ENCODE results near the gene LIPK. TPM values are rescaled to one million over a fixed set of nuclear protein-coding genes. Genes with fewer than 3 reads are reported as not detected.
"Not testable (repeated sequence)": the region's sequence is repeated elsewhere in the genome, so short reads cannot be mapped to it uniquely, and the experiment has no call there.

The LIPK gene
- total RNA-seq, 1 donor from 2014 or later: not detected

GRCh38 chr10:88682491-88682890 is 23.6 kb upstream of the LIPK start:
- no peak overlapping the region for H3K4me3 Mint-ChIP-seq (ENCODE audit: low read depth)
- H3K27me3 Mint-ChIP-seq (ENCODE audit: low read depth): peaks cover 35% of the 10 kb centered on the region
- intact Hi-C loops (cut with micrococcal nuclease): no loop called here
- no peak overlapping the region for H3K27ac Mint-ChIP-seq
- DNase-seq (ENCODE audit: low spot score): no peak
- no peaks in the 10 kb centered on the region for H3K9me3 Mint-ChIP-seq
- H3K4me1 Mint-ChIP-seq (ENCODE audit: low read depth): no peaks in the 10 kb centered on the region
- H3K36me3 Mint-ChIP-seq (ENCODE audit: low read depth): no peaks in the 10 kb centered on the region

GRCh38 chr10:88687853-88688467 is 18.1 kb upstream of the LIPK start:
- no peak for DNase-seq (ENCODE audit: low spot score)
- Mint-ChIP-seq H3K9me3 (no peaks in the 10 kb centered on the region), H3K27ac (no peak overlapping the region), H3K4me3 (ENCODE audit: low read depth) (no peak overlapping the region), H3K36me3 (ENCODE audit: low read depth) (no peaks in the 10 kb centered on the region), H3K27me3 (ENCODE audit: low read depth) (peaks cover 29% of the 10 kb centered on the region), H3K4me1 (ENCODE audit: low read depth) (no peaks in the 10 kb centered on the region)
- intact Hi-C loops (cut with micrococcal nuclease): loop anchor here (1.0 to 5.0 kb wide), 2 partner anchors 122 to 244 kb away; no protein-coding TSS in a partner anchor

- Mint-ChIP-seq H3K9me3 (no peaks in the 10 kb centered on the region), H3K27ac (no peak overlapping the region), H3K27me3 (ENCODE audit: low read depth) (peaks cover 36% of the 10 kb centered on the region), H3K36me3 (ENCODE audit: low read depth) (no peaks in the 10 kb centered on the region), H3K4me3 (ENCODE audit: low read depth) (no peak overlapping the region), H3K4me1 (ENCODE audit: low read depth) (no peaks in the 10 kb centered on the region)
- intact Hi-C loops (cut with micrococcal nuclease): loop anchor here (5.0 kb wide), 1 partner anchor 243 kb away; no protein-coding TSS in a partner anchor
- no peak for DNase-seq (ENCODE audit: low spot score)
Observed at GRCh38 chr10:88689366-88689765, 16.7 kb upstream of the LIPK start.

DNA sequence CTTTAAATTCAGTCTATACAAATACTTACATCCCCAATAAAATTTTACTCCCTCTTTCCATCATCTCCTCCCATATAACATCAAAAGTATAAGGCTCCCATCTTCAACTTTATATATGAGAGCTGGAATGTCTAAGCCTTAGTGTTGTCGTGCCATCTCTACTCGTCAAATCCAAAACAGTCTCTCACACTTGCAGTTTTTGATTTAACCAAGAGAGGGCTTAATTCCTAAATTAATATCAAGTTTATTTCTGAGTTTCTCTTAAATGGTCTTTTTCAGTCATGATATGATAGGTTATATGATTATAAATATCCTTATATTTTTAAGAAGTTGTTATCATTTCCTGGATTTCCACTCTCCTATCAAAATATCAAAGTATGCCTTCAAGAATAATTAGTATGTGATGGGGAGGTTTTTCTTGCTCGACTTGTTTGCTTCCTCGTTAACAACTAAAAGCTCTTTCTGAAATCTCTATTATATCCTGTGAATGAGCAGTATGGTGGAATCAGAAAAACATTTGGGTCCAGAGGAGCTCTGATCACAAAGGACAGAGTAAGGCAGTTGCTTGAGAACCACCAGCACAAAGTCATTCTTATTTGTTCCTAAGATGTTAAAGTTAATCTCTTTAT is 12.5 kb upstream of the LIPK start:
- intact Hi-C loops (cut with micrococcal nuclease): no loop called here
- Mint-ChIP-seq H3K9me3 (no peaks in the 10 kb centered on the region), H3K36me3 (ENCODE audit: low read depth) (no peaks in the 10 kb centered on the region)

GRCh38 chr10:88702848-88703597 is 3.0 kb upstream of the LIPK start:
- Mint-ChIP-seq H3K4me1 (ENCODE audit: low read depth) (peaks cover 18% of the 10 kb centered on the region), H3K36me3 (ENCODE audit: low read depth) (no peaks in the 10 kb centered on the region), H3K27me3 (ENCODE audit: low read depth) (peaks cover 32% of the 10 kb centered on the region), H3K27ac (no peak overlapping the region), H3K9me3 (no peaks in the 10 kb centered on the region), H3K4me3 (ENCODE audit: low read depth) (no peak overlapping the region)
- DNase-seq (ENCODE audit: low spot score): no peak
- intact Hi-C loops (cut with micrococcal nuclease): no loop called here

More for the DNA sequence above, 12.5 kb upstream of the LIPK start:
- H3K27me3 Mint-ChIP-seq (ENCODE audit: low read depth): peaks cover 43% of the 10 kb centered on the region
- H3K4me3 Mint-ChIP-seq (ENCODE audit: low read depth): no peak overlapping the region
- H3K4me1 Mint-ChIP-seq (ENCODE audit: low read depth): no peaks in the 10 kb centered on the region
- no peak for DNase-seq (ENCODE audit: low spot score)
- H3K27ac Mint-ChIP-seq: no peak overlapping the region

- peaks cover 28% of the 10 kb centered on the region for H3K27me3 Mint-ChIP-seq (ENCODE audit: low read depth)
- no peak for DNase-seq (ENCODE audit: low spot score)
- no peaks in the 10 kb centered on the region for H3K9me3 Mint-ChIP-seq
- H3K4me1 Mint-ChIP-seq (ENCODE audit: low read depth): peaks cover 18% of the 10 kb centered on the region
- no peak overlapping the region for H3K27ac Mint-ChIP-seq
- no peak overlapping the region for H3K4me3 Mint-ChIP-seq (ENCODE audit: low read depth)
- intact Hi-C loops (cut with micrococcal nuclease): loop anchor here (1.0 to 5.0 kb wide), 2 partner anchors 48 to 85 kb away; no protein-coding TSS in a partner anchor
- no peaks in the 10 kb centered on the region for H3K36me3 Mint-ChIP-seq (ENCODE audit: low read depth)
Observed at GRCh38 chr10:88707429-88708155, 1.5 kb downstream of the LIPK start.

GRCh38 chr10:88709361-88709760 is 3.3 kb downstream of the LIPK start:
- H3K27ac Mint-ChIP-seq; H3K9me3 Mint-ChIP-seq; H3K36me3 Mint-ChIP-seq (ENCODE audit: low read depth); H3K4me3 Mint-ChIP-seq (ENCODE audit: low read depth); DNase-seq (ENCODE audit: low spot score): not testable (repeated sequence)
- Mint-ChIP-seq H3K27me3 (ENCODE audit: low read depth) (peaks cover 31% of the 10 kb centered on the region), H3K4me1 (ENCODE audit: low read depth) (peaks cover 11% of the 10 kb centered on the region)
- intact Hi-C loops (cut with micrococcal nuclease): loop anchor here (5.0 kb wide), 1 partner anchor 83 kb away; no protein-coding TSS in a partner anchor

DNA sequence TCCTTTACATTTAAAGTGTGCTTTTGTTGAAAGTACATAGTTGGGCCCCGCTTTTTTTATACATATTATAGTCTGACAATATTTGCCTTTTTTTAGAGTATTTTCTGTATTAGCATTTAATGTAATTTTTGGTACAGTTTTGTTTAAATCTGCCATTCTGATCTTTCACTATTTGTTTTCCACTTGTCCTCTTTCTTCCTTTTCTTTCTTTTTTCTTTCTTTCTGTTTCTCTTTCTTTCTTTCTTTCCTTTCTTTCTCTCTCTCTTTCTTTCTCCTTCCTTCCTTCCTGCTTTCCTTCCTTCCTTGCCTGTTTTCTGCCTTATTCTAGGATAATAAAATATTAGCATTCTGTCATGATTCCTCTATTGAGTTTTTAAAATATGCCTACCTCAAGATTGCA is 9.5 kb downstream of the LIPK start:
- Mint-ChIP-seq H3K9me3 (no peaks in the 10 kb centered on the region), H3K4me3 (ENCODE audit: low read depth) (no peak overlapping the region), H3K36me3 (ENCODE audit: low read depth) (no peaks in the 10 kb centered on the region), H3K27ac (no peak overlapping the region), H3K27me3 (ENCODE audit: low read depth) (peaks cover 38% of the 10 kb centered on the region), H3K4me1 (ENCODE audit: low read depth) (no peaks in the 10 kb centered on the region)
- intact Hi-C loops (cut with micrococcal nuclease): no loop called here
- DNase-seq (ENCODE audit: low spot score): no peak

DNA sequence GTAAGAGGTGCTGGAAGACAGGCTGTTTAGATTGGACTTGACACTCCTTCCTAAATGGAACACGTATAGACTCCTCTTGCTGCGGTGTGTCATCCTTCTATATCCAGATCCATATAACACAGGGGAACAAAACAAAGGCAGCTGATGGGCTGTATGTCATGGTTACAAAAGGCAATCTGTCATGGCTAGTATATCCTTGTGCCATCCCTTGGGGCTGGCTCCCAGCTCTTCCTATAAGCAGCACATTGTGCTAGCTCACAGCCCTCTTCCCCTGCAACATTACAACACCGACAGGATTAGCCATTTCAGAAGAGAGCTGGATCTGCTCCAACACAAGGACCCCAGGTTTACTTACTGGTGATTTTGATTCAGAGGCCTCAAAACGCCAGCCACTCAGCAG is 15.3 kb downstream of the LIPK start:
- Mint-ChIP-seq H3K27me3 (ENCODE audit: low read depth) (peaks cover 37% of the 10 kb centered on the region), H3K27ac (no peak overlapping the region), H3K36me3 (ENCODE audit: low read depth) (no peaks in the 10 kb centered on the region), H3K9me3 (no peaks in the 10 kb centered on the region), H3K4me3 (ENCODE audit: low read depth) (no peak overlapping the region), H3K4me1 (ENCODE audit: low read depth) (peaks cover 6% of the 10 kb centered on the region)
- DNase-seq (ENCODE audit: low spot score): no peak
- intact Hi-C loops (cut with micrococcal nuclease): no loop called here

- intact Hi-C loops (cut with micrococcal nuclease): loop anchor here (5.0 kb wide), 1 partner anchor 87 kb away; no protein-coding TSS in a partner anchor
- H3K4me1 Mint-ChIP-seq (ENCODE audit: low read depth): peaks cover 6% of the 10 kb centered on the region
- DNase-seq (ENCODE audit: low spot score): no peak
- H3K4me3 Mint-ChIP-seq (ENCODE audit: low read depth): no peak overlapping the region
- no peaks in the 10 kb centered on the region for H3K36me3 Mint-ChIP-seq (ENCODE audit: low read depth)
- H3K27ac Mint-ChIP-seq: no peak overlapping the region
- no peaks in the 10 kb centered on the region for H3K9me3 Mint-ChIP-seq
- H3K27me3 Mint-ChIP-seq (ENCODE audit: low read depth): peaks cover 32% of the 10 kb centered on the region
Observed at GRCh38 chr10:88725798-88726197, 19.7 kb downstream of the LIPK start.

GRCh38 chr10:88728107-88728763 is 22.2 kb downstream of the LIPK start:
- Mint-ChIP-seq H3K4me3 (ENCODE audit: low read depth) (no peak overlapping the region), H3K36me3 (ENCODE audit: low read depth) (no peaks in the 10 kb centered on the region), H3K27me3 (ENCODE audit: low read depth) (peaks cover 29% of the 10 kb centered on the region), H3K27ac (no peak overlapping the region), H3K9me3 (no peaks in the 10 kb centered on the region), H3K4me1 (ENCODE audit: low read depth) (peaks cover 7% of the 10 kb centered on the region)
- peak; percentile 37 for DNase-seq (ENCODE audit: low spot score)
- intact Hi-C loops (cut with micrococcal nuclease): loop anchor here (5.0 kb wide), 1 partner anchor 84 kb away; no protein-coding TSS in a partner anchor

DNA sequence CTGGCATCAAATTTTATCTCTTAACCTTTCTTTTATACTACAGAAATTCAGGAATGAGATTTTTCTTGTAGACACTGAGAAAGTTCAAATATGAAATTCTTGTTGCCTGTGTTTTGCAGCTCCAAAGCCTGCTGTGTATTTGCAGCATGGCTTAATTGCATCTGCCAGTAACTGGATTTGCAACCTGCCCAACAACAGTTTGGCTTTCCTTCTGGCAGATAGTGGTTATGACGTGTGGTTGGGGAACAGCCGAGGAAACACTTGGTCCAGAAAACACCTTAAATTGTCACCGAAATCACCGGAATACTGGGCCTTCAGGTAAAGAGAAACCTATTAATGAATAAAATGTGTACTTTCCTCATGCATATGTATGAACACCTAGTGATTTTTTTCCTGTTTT is 24.8 kb downstream of the LIPK start:
- Mint-ChIP-seq H3K36me3 (ENCODE audit: low read depth) (no peaks in the 10 kb centered on the region), H3K4me1 (ENCODE audit: low read depth) (peaks cover 4% of the 10 kb centered on the region), H3K4me3 (ENCODE audit: low read depth) (no peak overlapping the region), H3K27me3 (ENCODE audit: low read depth) (peaks cover 29% of the 10 kb centered on the region), H3K9me3 (no peaks in the 10 kb centered on the region), H3K27ac (no peak overlapping the region)
- intact Hi-C loops (cut with micrococcal nuclease): no loop called here
- DNase-seq (ENCODE audit: low spot score): no peak
